ENCODE data around the gene SKOR1.

DNA sequence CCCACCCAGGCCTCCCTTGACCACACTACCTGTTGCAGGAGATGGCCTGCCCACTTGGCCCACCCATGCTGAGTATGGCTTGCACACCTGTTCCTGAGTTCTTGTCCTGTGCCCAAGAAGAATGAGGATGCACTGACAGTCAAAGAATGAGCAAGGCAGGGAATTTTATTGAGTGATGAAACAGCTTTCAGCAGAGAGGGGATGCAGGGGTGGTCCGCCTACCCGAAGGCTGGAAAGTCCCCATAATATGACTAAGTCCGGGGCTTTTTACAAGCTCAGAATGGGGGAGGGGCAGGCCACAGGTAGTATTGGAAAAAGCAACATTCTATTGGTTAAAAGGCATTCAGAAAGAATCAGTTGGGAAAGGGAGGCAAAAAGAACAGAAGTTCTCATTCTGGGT is 44.4 kb downstream of the SKOR1 start:
- TF ChIP-seq, protein P1, sequence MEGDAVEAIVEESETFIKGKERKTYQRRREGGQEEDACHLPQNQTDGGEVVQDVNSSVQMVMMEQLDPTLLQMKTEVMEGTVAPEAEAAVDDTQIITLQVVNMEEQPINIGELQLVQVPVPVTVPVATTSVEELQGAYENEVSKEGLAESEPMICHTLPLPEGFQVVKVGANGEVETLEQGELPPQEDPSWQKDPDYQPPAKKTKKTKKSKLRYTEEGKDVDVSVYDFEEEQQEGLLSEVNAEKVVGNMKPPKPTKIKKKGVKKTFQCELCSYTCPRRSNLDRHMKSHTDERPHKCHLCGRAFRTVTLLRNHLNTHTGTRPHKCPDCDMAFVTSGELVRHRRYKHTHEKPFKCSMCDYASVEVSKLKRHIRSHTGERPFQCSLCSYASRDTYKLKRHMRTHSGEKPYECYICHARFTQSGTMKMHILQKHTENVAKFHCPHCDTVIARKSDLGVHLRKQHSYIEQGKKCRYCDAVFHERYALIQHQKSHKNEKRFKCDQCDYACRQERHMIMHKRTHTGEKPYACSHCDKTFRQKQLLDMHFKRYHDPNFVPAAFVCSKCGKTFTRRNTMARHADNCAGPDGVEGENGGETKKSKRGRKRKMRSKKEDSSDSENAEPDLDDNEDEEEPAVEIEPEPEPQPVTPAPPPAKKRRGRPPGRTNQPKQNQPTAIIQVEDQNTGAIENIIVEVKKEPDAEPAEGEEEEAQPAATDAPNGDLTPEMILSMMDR (conservative IDR thresholded peaks at IDR 0.05; ENCODE audit: low read depth, low read length) = no peak
- no peak for TF ChIP-seq RFX5 (IDR thresholded peaks at IDR 0.05; ENCODE audit: low read depth, low read length)
- no peak for TF ChIP-seq SMC3 (IDR thresholded peaks at IDR 0.05; ENCODE audit: low read depth, low read length)
- TF ChIP-seq POLR2A (IDR thresholded peaks at IDR 0.05; ENCODE audit: low read depth, low read length) = no peak
- TF ChIP-seq, protein P2, sequence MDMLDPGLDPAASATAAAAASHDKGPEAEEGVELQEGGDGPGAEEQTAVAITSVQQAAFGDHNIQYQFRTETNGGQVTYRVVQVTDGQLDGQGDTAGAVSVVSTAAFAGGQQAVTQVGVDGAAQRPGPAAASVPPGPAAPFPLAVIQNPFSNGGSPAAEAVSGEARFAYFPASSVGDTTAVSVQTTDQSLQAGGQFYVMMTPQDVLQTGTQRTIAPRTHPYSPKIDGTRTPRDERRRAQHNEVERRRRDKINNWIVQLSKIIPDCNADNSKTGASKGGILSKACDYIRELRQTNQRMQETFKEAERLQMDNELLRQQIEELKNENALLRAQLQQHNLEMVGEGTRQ (IDR thresholded peaks at IDR 0.05; ENCODE audit: low read depth, low read length) = no peak
- no peak for TF ChIP-seq MAFK (IDR thresholded peaks at IDR 0.05; ENCODE audit: low read depth, low read length)
- TF ChIP-seq RCOR1 (IDR thresholded peaks at IDR 0.05; ENCODE audit: insufficient replicate concordance, low read length) = no peak
- no peak for TF ChIP-seq RAD21 (IDR thresholded peaks at IDR 0.05; ENCODE audit: low read length)
- TF ChIP-seq CHD1 (IDR thresholded peaks at IDR 0.05; ENCODE audit: low read depth, low read length) = no peak
- TF ChIP-seq FOS (IDR thresholded peaks at IDR 0.05; ENCODE audit: low read depth, low read length) = no peak
